MCF 10A (cell line): ENCODE measurements around the gene TMEM80. TPM values are rescaled to one million over a fixed set of nuclear protein-coding genes. Genes with fewer than 3 reads are reported as not detected.
A peak's percentile ranks its signal among the peaks of the same experiment; 100 is the strongest.
"Not testable (repeated sequence)": the region's sequence is repeated elsewhere in the genome, so short reads cannot be mapped to it uniquely, and the experiment has no call there.

ENCODE experiments used
- BruUV-seq: library from RNA; stranded (reverse); fragments of 400-500 nt; replicated peaks from 2 replicates; lab custom pipeline; 2021; lab: Mats Ljungman, UMichigan
- CTCF ChIA-PET: fragments of 300-600 bp; sonication (Branson Sonifier 250); formaldehyde crosslinking; extraction: SDS; loops from one replicate; lab custom pipeline; 2021; ENCODE audit warnings: antibody characterized with exemption, inconsistent platforms; lab: Yijun Ruan, JAX
- POLR2A ChIA-PET: fragments of 300-600, 350-650 bp; sonication (Branson Sonifier 250); formaldehyde crosslinking; extraction: SDS; loops from one replicate; lab custom pipeline; 2020; ENCODE audit warnings: antibody characterized with exemption, inconsistent platforms; lab: Yijun Ruan, JAX
- DNase-seq: peaks from one replicate; pipeline ENCODE4 v3.0.0-alpha.2; 2018; ENCODE audit not compliant: unreplicated experiment
- H3K27ac Mint-ChIP-seq: one replicate; pipeline ENCODE4 v1.8.0; 2022; ENCODE audit warnings: mild to moderate bottlenecking, low read depth, mixed read lengths; ENCODE audit not compliant: unreplicated experiment
- H3K27me3 Mint-ChIP-seq: one replicate; pipeline ENCODE4 v1.8.0; 2022; ENCODE audit warnings: mixed read lengths; ENCODE audit not compliant: insufficient read depth, unreplicated experiment
- H3K36me3 Mint-ChIP-seq: one replicate; pipeline ENCODE4 v1.8.0; 2022; ENCODE audit warnings: mild to moderate bottlenecking, moderate library complexity, mixed read lengths; ENCODE audit not compliant: insufficient read depth, unreplicated experiment
- H3K4me1 Mint-ChIP-seq: one replicate; pipeline ENCODE4 v1.8.0; 2022; ENCODE audit warnings: mixed read lengths; ENCODE audit not compliant: insufficient read depth, unreplicated experiment
- H3K4me3 Mint-ChIP-seq: one replicate; pipeline ENCODE4 v1.8.0; 2022; ENCODE audit warnings: mild to moderate bottlenecking, moderate library complexity, mixed read lengths; ENCODE audit not compliant: unreplicated experiment
- H3K9me3 Mint-ChIP-seq: one replicate; pipeline ENCODE4 v1.8.0; 2022; ENCODE audit warnings: mixed read lengths; ENCODE audit not compliant: unreplicated experiment
- CTCF ChIP-seq: fragments of 200-600 bp; IDR thresholded peaks from one replicate; pipeline ENCODE4 v1.8.0; 2022; ENCODE audit warnings: antibody characterized with exemption, mild to moderate bottlenecking; ENCODE audit not compliant: unreplicated experiment
- intact Hi-C: fragments of 100-400 bp; cut with micrococcal nuclease; formaldehyde crosslinking; loops from 2 replicates; pipeline ENCODE4 v1.14.1; 2022
- total RNA-seq: library from RNA; stranded (reverse); gene quantifications from 2 replicates; pipeline ENCODE4 v1.2.3, GENCODE V29; 2022

The TMEM80 gene
- total RNA-seq, 1 experiment from 2014 or later: 12.8 TPM

GRCh38 chr11:687751-688150 is 7.9 kb upstream of the TMEM80 start:
- no peak for DNase-seq
- H3K27me3 Mint-ChIP-seq: no peaks in the 10 kb centered on the region
- no TSS peak for BruUV-seq
- ChIA-PET CTCF (no interaction called here), POLR2A (interaction anchor here (0.6 kb wide), 1 partner anchor 49 kb away, joined by 3 read pairs; no protein-coding TSS in a partner anchor)
- peaks cover 69% of the 10 kb centered on the region for H3K36me3 Mint-ChIP-seq
- H3K4me3 Mint-ChIP-seq: no peak overlapping the region
- no peak overlapping the region for H3K27ac Mint-ChIP-seq
- H3K9me3 Mint-ChIP-seq: no peaks in the 10 kb centered on the region
- intact Hi-C loops: no loop called here
- no peak for TF ChIP-seq CTCF
- H3K4me1 Mint-ChIP-seq: peaks cover 7% of the 10 kb centered on the region

DNA sequence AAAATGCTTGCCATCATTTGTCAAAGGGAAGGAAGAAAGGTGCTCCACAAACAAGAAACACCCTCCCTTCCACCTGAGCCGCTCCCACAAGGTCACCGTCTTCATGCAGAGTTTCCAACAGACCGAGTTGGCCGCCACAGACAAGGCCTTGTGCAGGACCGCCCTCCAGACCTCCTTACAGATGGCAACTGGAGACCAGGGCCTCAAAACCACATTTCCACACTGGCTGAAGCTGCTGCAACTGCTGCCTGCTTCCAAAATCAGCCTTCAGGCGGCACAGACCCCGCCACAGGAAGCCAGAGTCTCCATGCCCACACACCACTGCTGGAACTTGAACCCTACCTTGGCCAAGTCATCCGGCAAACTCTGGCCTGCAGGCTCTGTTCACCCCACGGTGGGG is 6.9 kb upstream of the TMEM80 start:
- no peak overlapping the region for H3K4me3 Mint-ChIP-seq
- no peaks in the 10 kb centered on the region for H3K27me3 Mint-ChIP-seq
- H3K27ac Mint-ChIP-seq: no peak overlapping the region
- DNase-seq: no peak
- no peak for TF ChIP-seq CTCF
- peaks cover 14% of the 10 kb centered on the region for H3K4me1 Mint-ChIP-seq
- no TSS peak for BruUV-seq
- POLR2A ChIA-PET: no interaction called here
- CTCF ChIA-PET: no interaction called here
- intact Hi-C loops: no loop called here
- H3K36me3 Mint-ChIP-seq: peaks cover 64% of the 10 kb centered on the region
- no peaks in the 10 kb centered on the region for H3K9me3 Mint-ChIP-seq

- peaks cover 54% of the 10 kb centered on the region for H3K36me3 Mint-ChIP-seq
- H3K27me3 Mint-ChIP-seq: no peaks in the 10 kb centered on the region
- intact Hi-C loops: no loop called here
- no peak for DNase-seq
- BruUV-seq: no TSS peak
- no peak overlapping the region for H3K27ac Mint-ChIP-seq
- no peaks in the 10 kb centered on the region for H3K9me3 Mint-ChIP-seq
- TF ChIP-seq CTCF: no peak
- POLR2A ChIA-PET: interaction anchor here (0.6 kb wide), 1 partner anchor 114 kb away, joined by 3 read pairs; no protein-coding TSS in a partner anchor
- CTCF ChIA-PET: no interaction called here
- peaks cover 17% of the 10 kb centered on the region for H3K4me1 Mint-ChIP-seq
- H3K4me3 Mint-ChIP-seq: no peak overlapping the region
These were observed 6.0 kb upstream of the TMEM80 start for GRCh38 chr11:689625-690024.

DNA sequence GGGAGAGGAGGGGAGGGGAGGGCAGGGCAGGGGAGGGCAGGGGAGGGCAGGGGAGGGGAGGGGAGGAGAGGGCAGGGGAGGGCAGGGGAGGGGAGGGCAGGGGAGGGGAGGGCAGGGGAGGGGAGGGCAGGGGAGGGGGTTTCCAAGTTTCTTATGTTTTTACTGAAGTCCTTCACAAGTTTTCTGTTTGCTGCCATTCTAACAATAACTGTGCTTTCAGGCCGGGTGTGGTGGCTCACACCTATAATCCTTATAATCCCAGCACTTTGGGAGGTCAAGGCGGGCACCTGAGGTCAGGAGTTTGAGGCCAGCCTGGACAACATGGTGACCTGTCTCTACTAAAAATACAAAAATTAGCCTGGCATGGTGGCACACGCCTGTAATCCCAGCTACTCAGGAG is 5.4 kb upstream of the TMEM80 start:
- Mint-ChIP-seq H3K36me3 (peaks cover 53% of the 10 kb centered on the region), H3K27ac (peak overlapping the region; percentile 12), H3K4me1 (peaks cover 17% of the 10 kb centered on the region)
- H3K27me3 Mint-ChIP-seq, CTCF ChIA-PET, intact Hi-C loops, DNase-seq, H3K9me3 Mint-ChIP-seq, H3K4me3 Mint-ChIP-seq, BruUV-seq: not testable (repeated sequence)
- POLR2A ChIA-PET: interaction anchor here (0.6 kb wide), 1 partner anchor 74 kb away, joined by 4 read pairs; no protein-coding TSS in a partner anchor
